ENCODE measurements around the gene PLPPR2. TPM values are rescaled to one million over a fixed set of nuclear protein-coding genes. Genes with fewer than 3 reads are reported as not detected.

PLPPR2 gene
- polyA plus RNA-seq, 1 donor from 2014 or later = 44.1 TPM

- H3K9ac ChIP-seq (ENCODE audit: low read length) = peak within 1 kb of the TSS; percentile 83
- H3K79me2 ChIP-seq (replicated peaks; ENCODE audit: insufficient read depth, low read length) = no peaks in the 10 kb centered on the region
- peak within 1 kb of the TSS; percentile 78 for H3K4me3 ChIP-seq (ENCODE audit: low read length)
- no peaks in the 10 kb centered on the region for H3K9me3 ChIP-seq (ENCODE audit: low read length)
- H3K9me2 ChIP-seq (ENCODE audit: insufficient read depth, low read length) = no peaks in the 10 kb centered on the region
- H3F3A ChIP-seq (ENCODE audit: insufficient read depth, low read length, poor library complexity, severe bottlenecking) = no peaks in the 10 kb centered on the region
- TF ChIP-seq TAF1 (IDR thresholded peaks at IDR 0.05; ENCODE audit: low read depth) (no peak), EZH2 (IDR thresholded peaks at IDR 0.05; ENCODE audit: borderline replicate concordance, insufficient read depth, low read length, poor library complexity, severe bottlenecking) (no peak), MXI1 (conservative IDR thresholded peaks at IDR 0.05; ENCODE audit: poor library complexity, severe bottlenecking) (peak; percentile 45), RAD21 (conservative IDR thresholded peaks at IDR 0.05) (peak; percentile 21), SMC3 (conservative IDR thresholded peaks at IDR 0.05; ENCODE audit: poor library complexity) (peak; percentile 11), POLR2AphosphoS5 (IDR thresholded peaks at IDR 0.05) (peak; percentile 76), REST (IDR thresholded peaks at IDR 0.05; ENCODE audit: borderline replicate concordance) (no peak), CTCF (IDR thresholded peaks at IDR 0.05; ENCODE audit: poor library complexity, severe bottlenecking) (peak; percentile 61), EP300 (conservative IDR thresholded peaks at IDR 0.05; ENCODE audit: poor library complexity, severe bottlenecking) (peak; percentile 28)
- no peaks in the 10 kb centered on the region for H3K36me3 ChIP-seq (ENCODE audit: insufficient read depth, low read length)
- peak within 1 kb of the TSS; percentile 60 for H3K27ac ChIP-seq (ENCODE audit: low read length)
- no peaks in the 10 kb centered on the region for H4K20me1 ChIP-seq (ENCODE audit: insufficient read depth)
- H2AFZ ChIP-seq (ENCODE audit: low read depth, low read length) = peak within 1 kb of the TSS; percentile 60
- peak within 1 kb of the TSS; percentile 52 for H3K4me2 ChIP-seq (ENCODE audit: low read length)
- H3K27me3 ChIP-seq (ENCODE audit: insufficient read depth, low read depth, low read length) = no peaks in the 10 kb centered on the region
Measured at GRCh38 chr19:11346104-11346940, 8.9 kb upstream of the PLPPR2 start, which contains the start of the genes CCDC159 and TMEM205. Gene CCDC159 (plus strand): TSS chr19:11346519. CDS start chr19:11346607, 88 bp downstream. Gene TMEM205 (minus strand): TSS chr19:11346268. CDS start chr19:11345619, 649 bp downstream.

GRCh38 chr19:11347546-11348039 is 7.6 kb upstream of the PLPPR2 start:
- Histone ChIP-seq H3K9me3 (ENCODE audit: low read length) (no peaks in the 10 kb centered on the region), H3K36me3 (ENCODE audit: insufficient read depth, low read length) (no peaks in the 10 kb centered on the region), H3K9me2 (ENCODE audit: insufficient read depth, low read length) (no peaks in the 10 kb centered on the region), H2AFZ (ENCODE audit: low read depth, low read length) (no peak overlapping the region), H3K4me2 (ENCODE audit: low read length) (no peak overlapping the region), H3K27ac (ENCODE audit: low read length) (no peak overlapping the region), H3K4me3 (ENCODE audit: low read length) (no peak overlapping the region), H4K20me1 (ENCODE audit: insufficient read depth) (no peaks in the 10 kb centered on the region), H3K27me3 (ENCODE audit: insufficient read depth, low read depth, low read length) (no peaks in the 10 kb centered on the region), H3F3A (ENCODE audit: insufficient read depth, low read length, poor library complexity, severe bottlenecking) (no peaks in the 10 kb centered on the region), H3K79me2 (replicated peaks; ENCODE audit: insufficient read depth, low read length) (no peaks in the 10 kb centered on the region), H3K9ac (ENCODE audit: low read length) (no peak overlapping the region)
- TF ChIP-seq SMC3 (conservative IDR thresholded peaks at IDR 0.05; ENCODE audit: poor library complexity) = no peak
- no peak for TF ChIP-seq MXI1 (conservative IDR thresholded peaks at IDR 0.05; ENCODE audit: poor library complexity, severe bottlenecking)
- no peak for TF ChIP-seq EZH2 (IDR thresholded peaks at IDR 0.05; ENCODE audit: borderline replicate concordance, insufficient read depth, low read length, poor library complexity, severe bottlenecking)
- no peak for TF ChIP-seq REST (IDR thresholded peaks at IDR 0.05; ENCODE audit: borderline replicate concordance)
- TF ChIP-seq CTCF (IDR thresholded peaks at IDR 0.05; ENCODE audit: poor library complexity, severe bottlenecking) = no peak
- TF ChIP-seq EP300 (conservative IDR thresholded peaks at IDR 0.05; ENCODE audit: poor library complexity, severe bottlenecking) = no peak
- TF ChIP-seq TAF1 (IDR thresholded peaks at IDR 0.05; ENCODE audit: low read depth) = no peak
- TF ChIP-seq RAD21 (conservative IDR thresholded peaks at IDR 0.05) = no peak
